Activated CD4-positive, alpha-beta T cell treated with anti-CD3 and anti-CD28 coated beads for 36 hours (primary cell): Measurements from ENCODE around the gene NCAPD3. TPM values are rescaled to one million over a fixed set of nuclear protein-coding genes. Genes with fewer than 3 reads are reported as not detected.
"Not testable (repeated sequence)": the region's sequence is repeated elsewhere in the genome, so short reads cannot be mapped to it uniquely, and the experiment has no call there.

Experiments used
- ATAC-seq: fragments of 200-7000 bp; cut with Tn5 transposase; one replicate; pipeline ENCODE4 v1.10.0; 2021; ENCODE audit warnings: mild to moderate bottlenecking, moderate library complexity
- CTCF ChIA-PET: fragments of 350-600 bp; sonication (Branson Sonifier 250); formaldehyde crosslinking; loops from one replicate; lab custom pipeline; 2021; ENCODE audit warnings: antibody characterized with exemption; lab: Charles Lee
- POLR2A ChIA-PET: fragments of 350-600 bp; sonication (Branson Sonifier 250); formaldehyde crosslinking; loops from one replicate; lab custom pipeline; 2021; ENCODE audit warnings: antibody characterized with exemption, inconsistent platforms; lab: Charles Lee
- DNase-seq: peaks from one replicate; pipeline ENCODE4 v3.0.0-alpha.2; 2020
- H3K27ac Mint-ChIP-seq: one replicate; pipeline ENCODE4 v1.8.0; 2021; ENCODE audit warnings: mixed read lengths
- H3K27me3 Mint-ChIP-seq: one replicate; pipeline ENCODE4 v1.8.0; 2021; ENCODE audit warnings: mixed read lengths
- H3K36me3 Mint-ChIP-seq: one replicate; pipeline ENCODE4 v1.8.0; 2021; ENCODE audit warnings: low read depth, mixed read lengths
- H3K4me1 Mint-ChIP-seq: one replicate; pipeline ENCODE4 v1.8.0; 2021; ENCODE audit warnings: mixed read lengths
- H3K4me3 Mint-ChIP-seq: one replicate; pipeline ENCODE4 v1.8.0; 2021; ENCODE audit warnings: mild to moderate bottlenecking, moderate library complexity, mixed read lengths
- H3K9me3 Mint-ChIP-seq: one replicate; pipeline ENCODE4 v1.8.0; 2021; ENCODE audit warnings: low read depth, mixed read lengths
- intact Hi-C, 2 experiments: fragments of 100-400 bp; cut with DNase I in 1 of 2; cut with micrococcal nuclease in 1 of 2; formaldehyde crosslinking; loops; one replicate each; pipeline versions ENCODE4 v1.14.2 to v1.15.1; 2022 to 2024; cut with DNase I, micrococcal nuclease
- total RNA-seq, 2 experiments: library from RNA; stranded (reverse); gene quantifications; one replicate each; pipeline ENCODE4 v1.2.3, GENCODE V29; 2021

NCAPD3 gene
- total RNA-seq, 2 experiments from 2014 or later = 78.9 to 92.1 TPM

GRCh38 chr11:134131628-134132244 is 92.0 kb downstream of the NCAPD3 start:
- Mint-ChIP-seq H3K36me3 (peaks cover 20% of the 10 kb centered on the region), H3K4me3 (no peak overlapping the region), H3K9me3 (peaks cover 26% of the 10 kb centered on the region), H3K27me3 (no peaks in the 10 kb centered on the region), H3K4me1 (no peaks in the 10 kb centered on the region), H3K27ac (no peak overlapping the region)
- no peak for DNase-seq
- no peak for ATAC-seq
- CTCF ChIA-PET = no interaction called here
- intact Hi-C loops = no loop called here
- POLR2A ChIA-PET = no interaction called here

- H3K9me3 Mint-ChIP-seq = peaks cover 9% of the 10 kb centered on the region
- peaks cover 23% of the 10 kb centered on the region for H3K27me3 Mint-ChIP-seq
- peaks cover 19% of the 10 kb centered on the region for H3K4me1 Mint-ChIP-seq
- DNase-seq (peak; percentile 33), ATAC-seq (peak; percentile 87)
- ChIA-PET POLR2A (no interaction called here), CTCF (interaction anchor here (1.1 to 1.7 kb wide), 4 partner anchors 8 to 76 kb away, joined by 3 to 7 read pairs (median 4); no protein-coding TSS in a partner anchor)
- H3K27ac Mint-ChIP-seq = no peak overlapping the region
- no peak overlapping the region for H3K4me3 Mint-ChIP-seq
- H3K36me3 Mint-ChIP-seq = peaks cover 8% of the 10 kb centered on the region
- intact Hi-C loops = no loop called here
Observed at GRCh38 chr11:134126217-134126822, 97.4 kb downstream of the NCAPD3 start.

- Mint-ChIP-seq H3K27me3 (peaks cover 23% of the 10 kb centered on the region), H3K4me1 (peaks cover 19% of the 10 kb centered on the region), H3K36me3 (peaks cover 7% of the 10 kb centered on the region), H3K27ac (no peak overlapping the region), H3K9me3 (peaks cover 2% of the 10 kb centered on the region), H3K4me3 (no peak overlapping the region)
- CTCF ChIA-PET = interaction anchor here (1.1 to 1.6 kb wide), 4 partner anchors 9 to 27 kb away, joined by 3 to 4 read pairs (median 3); no protein-coding TSS in a partner anchor
- intact Hi-C loops = no loop called here
- POLR2A ChIA-PET = no interaction called here
- ATAC-seq = no peak
- no peak for DNase-seq
Observed at GRCh38 chr11:134125507-134125906, 98.3 kb downstream of the NCAPD3 start.

- peak overlapping the region; percentile 32 for H3K4me3 Mint-ChIP-seq
- CTCF ChIA-PET = interaction anchor here (0.7 to 1.6 kb wide), 6 partner anchors 11 to 446 kb away, joined by 3 to 4 read pairs (median 3); no protein-coding TSS in a partner anchor
- intact Hi-C loops = no loop called here
- DNase-seq (peak; percentile 43), ATAC-seq (peak; percentile 45)
- POLR2A ChIA-PET = no interaction called here
- H3K27ac Mint-ChIP-seq = no peak overlapping the region
- H3K36me3 Mint-ChIP-seq = peaks cover 7% of the 10 kb centered on the region
- H3K9me3 Mint-ChIP-seq = no peaks in the 10 kb centered on the region
- peaks cover 23% of the 10 kb centered on the region for H3K27me3 Mint-ChIP-seq
- H3K4me1 Mint-ChIP-seq = peaks cover 19% of the 10 kb centered on the region
Observed at GRCh38 chr11:134124660-134125451, 98.9 kb downstream of the NCAPD3 start.

GRCh38 chr11:134120921-134121526 is 102.7 kb downstream of the NCAPD3 start:
- Mint-ChIP-seq H3K9me3 (no peaks in the 10 kb centered on the region), H3K27ac (no peak overlapping the region), H3K4me1 (peaks cover 19% of the 10 kb centered on the region), H3K27me3 (peaks cover 26% of the 10 kb centered on the region), H3K4me3 (no peak overlapping the region), H3K36me3 (peaks cover 5% of the 10 kb centered on the region)
- ChIA-PET POLR2A (no interaction called here), CTCF (interaction anchor here (1.1 kb wide), 1 partner anchor 11 kb away, joined by 3 read pairs; no protein-coding TSS in a partner anchor)
- DNase-seq (no peak), ATAC-seq (no peak)
- intact Hi-C loops = no loop called here

- Mint-ChIP-seq H3K4me1 (peaks cover 13% of the 10 kb centered on the region), H3K36me3 (peaks cover 5% of the 10 kb centered on the region), H3K27ac (no peak overlapping the region), H3K4me3 (no peak overlapping the region), H3K27me3 (peaks cover 20% of the 10 kb centered on the region), H3K9me3 (no peaks in the 10 kb centered on the region)
- intact Hi-C loops = no loop called here
- ChIA-PET POLR2A (no interaction called here), CTCF (interaction anchor here (1.1 kb wide), 1 partner anchor 11 kb away, joined by 3 read pairs; no protein-coding TSS in a partner anchor)
- DNase-seq (no peak), ATAC-seq (no peak)
Observed at GRCh38 chr11:134120143-134120850, 103.5 kb downstream of the NCAPD3 start.

GRCh38 chr11:134119094-134119493 is 104.7 kb downstream of the NCAPD3 start:
- POLR2A ChIA-PET = no interaction called here
- intact Hi-C loops = no loop called here

GRCh38 chr11:134118006-134118405 is 105.8 kb downstream of the NCAPD3 start:
- Mint-ChIP-seq H3K27ac (no peak overlapping the region), H3K9me3 (no peaks in the 10 kb centered on the region), H3K27me3 (peaks cover 5% of the 10 kb centered on the region), H3K36me3 (no peaks in the 10 kb centered on the region), H3K4me3 (no peak overlapping the region), H3K4me1 (peaks cover 5% of the 10 kb centered on the region)
- ATAC-seq (no peak), DNase-seq (no peak)
- ChIA-PET POLR2A (interaction anchor here (0.6 kb wide), 1 partner anchor 34 kb away, joined by 3 read pairs; no protein-coding TSS in a partner anchor), CTCF (interaction anchor here (1.1 to 1.6 kb wide), 3 partner anchors 17 to 88 kb away, joined by 3 read pairs; no protein-coding TSS in a partner anchor)
- intact Hi-C loops = no loop called here

More at GRCh38 chr11:134119094-134119493, 104.7 kb downstream of the NCAPD3 start:
- Mint-ChIP-seq H3K4me3 (no peak overlapping the region), H3K9me3 (no peaks in the 10 kb centered on the region), H3K4me1 (peaks cover 8% of the 10 kb centered on the region), H3K27ac (no peak overlapping the region), H3K36me3 (peaks cover 3% of the 10 kb centered on the region), H3K27me3 (peaks cover 14% of the 10 kb centered on the region)
- ATAC-seq = peak; percentile 65
- CTCF ChIA-PET = interaction anchor here (1.2 kb wide), 1 partner anchor 191 kb away, joined by 4 read pairs; no protein-coding TSS in a partner anchor
- DNase-seq = peak; percentile 10

- no peaks in the 10 kb centered on the region for H3K9me3 Mint-ChIP-seq
- H3K27me3 Mint-ChIP-seq = peaks cover 3% of the 10 kb centered on the region
- H3K4me1 Mint-ChIP-seq = peaks cover 5% of the 10 kb centered on the region
- CTCF ChIA-PET = interaction anchor here (1.6 kb wide), 1 partner anchor 66 kb away, joined by 3 read pairs; no protein-coding TSS in a partner anchor
- H3K36me3 Mint-ChIP-seq = peaks cover 2% of the 10 kb centered on the region
- POLR2A ChIA-PET = no interaction called here
- intact Hi-C loops = no loop called here
- DNase-seq (no peak), ATAC-seq (no peak)
- no peak overlapping the region for H3K27ac Mint-ChIP-seq
- H3K4me3 Mint-ChIP-seq = no peak overlapping the region
Observed at GRCh38 chr11:134116210-134116609, 107.6 kb downstream of the NCAPD3 start.

- H3K36me3 Mint-ChIP-seq, intact Hi-C loops, H3K27ac Mint-ChIP-seq, DNase-seq, H3K4me1 Mint-ChIP-seq, POLR2A ChIA-PET, H3K9me3 Mint-ChIP-seq, H3K4me3 Mint-ChIP-seq, CTCF ChIA-PET, ATAC-seq, H3K27me3 Mint-ChIP-seq: not testable (repeated sequence)
Observed at GRCh38 chr11:134113787-134114186, 110.0 kb downstream of the NCAPD3 start.
